HG02759 (cell line): ENCODE measurements around the gene GABRB1.
A peak's percentile ranks its signal among the peaks of the same experiment; 100 is the strongest.
"Not testable (repeated sequence)": the region's sequence is repeated elsewhere in the genome, so short reads cannot be mapped to it uniquely, and the experiment has no call there.

Source experiments
- ATAC-seq: cut with Tn5 transposase; IDR thresholded peaks from one replicate; pipeline ENCODE4 v1.9.1; 2021; ENCODE audit warnings: mild to moderate bottlenecking, moderate library complexity; ENCODE audit not compliant: unreplicated experiment

The GABRB1 gene

GRCh38 chr4:47275595-47275994 is 244.2 kb downstream of the GABRB1 start:
- ATAC-seq = no peak

- ATAC-seq = no peak
Observed at GRCh38 chr4:47278631-47279030, 247.3 kb downstream of the GABRB1 start.

GRCh38 chr4:47287735-47288134 is 256.4 kb downstream of the GABRB1 start:
- peak; percentile 74 for ATAC-seq

GRCh38 chr4:47289805-47290204 is 258.4 kb downstream of the GABRB1 start:
- no peak for ATAC-seq

GRCh38 chr4:47290873-47291272 is 259.5 kb downstream of the GABRB1 start:
- not testable (repeated sequence) for ATAC-seq

GRCh38 chr4:47309165-47309564 is 277.8 kb downstream of the GABRB1 start:
- no peak for ATAC-seq

GRCh38 chr4:47312170-47312569 is 280.8 kb downstream of the GABRB1 start:
- ATAC-seq = no peak

- ATAC-seq = no peak
Observed at GRCh38 chr4:47313384-47313783, 282.0 kb downstream of the GABRB1 start.

- ATAC-seq = peak; percentile 87
Observed at GRCh38 chr4:47315346-47315745, 284.0 kb downstream of the GABRB1 start.

- ATAC-seq = no peak
Observed at GRCh38 chr4:47326025-47326424, 294.7 kb downstream of the GABRB1 start.

- no peak for ATAC-seq
Observed at GRCh38 chr4:47330866-47331265, 299.5 kb downstream of the GABRB1 start.

GRCh38 chr4:47334652-47335051 is 303.3 kb downstream of the GABRB1 start:
- ATAC-seq = no peak

- no peak for ATAC-seq
Observed at GRCh38 chr4:47337893-47338292, 306.5 kb downstream of the GABRB1 start.

- no peak for ATAC-seq
Observed at GRCh38 chr4:47340914-47341313, 309.5 kb downstream of the GABRB1 start.

GRCh38 chr4:47342796-47343195 is 311.4 kb downstream of the GABRB1 start:
- ATAC-seq = no peak

- ATAC-seq = no peak
Observed at GRCh38 chr4:47349326-47349725, 318.0 kb downstream of the GABRB1 start.

- ATAC-seq = no peak
Observed at GRCh38 chr4:47355568-47355967, 324.2 kb downstream of the GABRB1 start.

- ATAC-seq = no peak
Observed at GRCh38 chr4:47359891-47360290, 328.5 kb downstream of the GABRB1 start.

- no peak for ATAC-seq
Observed at GRCh38 chr4:47367761-47368160, 336.4 kb downstream of the GABRB1 start.

- no peak for ATAC-seq
Observed at GRCh38 chr4:47368211-47368610, 336.8 kb downstream of the GABRB1 start.

- no peak for ATAC-seq
Observed at GRCh38 chr4:47372561-47372960, 341.2 kb downstream of the GABRB1 start.

GRCh38 chr4:47373174-47373573 is 341.8 kb downstream of the GABRB1 start:
- ATAC-seq = no peak

- ATAC-seq = no peak
Observed at GRCh38 chr4:47373709-47374108, 342.3 kb downstream of the GABRB1 start.

GRCh38 chr4:47374477-47374876 is 343.1 kb downstream of the GABRB1 start:
- ATAC-seq = no peak
